Lung (tissue), 12 donors: ENCODE measurements around the gene TP53I3. TPM values are rescaled to one million over a fixed set of nuclear protein-coding genes. Genes with fewer than 3 reads are reported as not detected.
A peak's percentile ranks its signal among the peaks of the same experiment; 100 is the strongest.

ENCODE experiments used
- ATAC-seq: fragments of 200-7000 bp; cut with Tn5 transposase; one replicate; pipeline ENCODE4 v1.9.1; 2020; ENCODE audit warnings: moderate number of reproducible peaks; ENCODE audit not compliant: insufficient read depth, low FRiP score
- DNase-seq, 3 donors: peaks; one replicate each; pipeline ENCODE4 v3.0.0-alpha.2; 2013 to 2017
- H3K27ac ChIP-seq, 2 donors: one replicate each; pipeline ENCODE4 v1.5.1; 2013; ENCODE audit warnings: mild to moderate bottlenecking in 2 of 2, moderate library complexity in 2 of 2, control low read depth in 1 of 2, inconsistent platforms in 1 of 2, low read depth in 1 of 2, low read length in 1 of 2
- H3K27me3 ChIP-seq, 3 donors: one replicate each; pipeline ENCODE4 v1.5.1; 2013; ENCODE audit warnings: low read length in 2 of 3; ENCODE audit not compliant: control insufficient read depth in 3 of 3, insufficient read depth in 3 of 3
- H3K36me3 ChIP-seq, 4 donors: one replicate each; pipeline ENCODE4 v1.5.1; 2013; ENCODE audit warnings: low read length in 4 of 4, mild to moderate bottlenecking in 1 of 4, moderate library complexity in 1 of 4; ENCODE audit not compliant: control insufficient read depth in 4 of 4, insufficient read depth in 4 of 4
- H3K4me1 ChIP-seq, 5 donors: one replicate each; pipeline ENCODE4 v1.5.1; 2013; ENCODE audit warnings: low read length in 5 of 5, mild to moderate bottlenecking in 2 of 5, moderate library complexity in 1 of 5; ENCODE audit not compliant: control insufficient read depth in 5 of 5, insufficient read depth in 5 of 5
- H3K4me3 ChIP-seq: one replicate; pipeline ENCODE4 v1.5.1; 2013; ENCODE audit warnings: mild to moderate bottlenecking, control low read depth, moderate library complexity
- H3K9ac ChIP-seq, 2 donors: one replicate each; pipeline ENCODE4 v1.5.1; 2013; ENCODE audit warnings: low read length in 2 of 2, control low read depth in 1 of 2; ENCODE audit not compliant: insufficient read depth in 1 of 2
- H3K9me3 ChIP-seq, 4 donors: one replicate each; pipeline ENCODE4 v1.5.1; 2013; ENCODE audit warnings: low read length in 3 of 4, mild to moderate bottlenecking in 1 of 4, moderate library complexity in 1 of 4; ENCODE audit not compliant: control insufficient read depth in 4 of 4, insufficient read depth in 3 of 4
- CTCF ChIP-seq: IDR thresholded peaks from 2 replicates; pipeline ENCODE4 v1.5.1; 2012; ENCODE audit warnings: mild to moderate bottlenecking; ENCODE audit errors: control extremely low read depth, extremely low read depth
- WGBS, 2 donors: extraction: QIAGEN DNeasy Blood & Tissue Kit; methylation state at CpG; one replicate each; pipeline ENCODE4 v1.1.7; 2013; 5-methylcytosine and 5-hydroxymethylcytosine counted together
- polyA plus RNA-seq, 2 donors: library from polyadenylated mRNA; stranded (reverse); fragments of 200-250 nt; gene quantifications; one replicate each; pipeline ENCODE4 v1.2.1, GENCODE V29; 2013
- total RNA-seq, 2 donors: library from RNA; depleted of rRNA in 1 of 2; stranded (reverse); fragments of >200 nt in 1 of 2; gene quantifications; one replicate each; pipeline ENCODE4 v1.2.1, GENCODE V29; 2014 to 2021
- donor health status: control.
- donor health status: control.
- donor health status: Bipolar disorder and iron deficiency.
- donor health status: healthy.
- donor health status: DM: yes; HTN: yes; CAD: no.

Gene TP53I3
- total and polyA plus RNA-seq, 4 donors = 35.7 to 63.8 (median 52.9) TPM

GRCh38 chr2:24121469-24121868 is 36.8 kb upstream of the TP53I3 start:
- no peak for ATAC-seq
- 73 to 82% methylated on average over 4 of the region's 4 CpGs for WGBS, 2 donors

GRCh38 chr2:24121066-24121465 is 36.4 kb upstream of the TP53I3 start:
- Histone ChIP-seq H3K9me3 (no peaks in the 10 kb centered on the region), H3K27me3 (no peaks in the 10 kb centered on the region), H3K36me3 (peaks cover 0 to 4% (median 0%) of the 10 kb centered on the region in 4 donors), H3K4me1 (peaks cover 0 to 43% (median 3%) of the 10 kb centered on the region in 5 donors), H3K4me3 (no peak overlapping the region), H3K9ac (no peak overlapping the region), H3K27ac (no peak overlapping the region)
- no peak for TF ChIP-seq CTCF
- DNase-seq = peak in 2 of 3 donors; percentile 33 to 48
- 84 to 88% methylated on average over 5 of the region's 5 CpGs for WGBS, 2 donors
- no peak for ATAC-seq

More at GRCh38 chr2:24121469-24121868, 36.8 kb upstream of the TP53I3 start:
- Histone ChIP-seq H3K27me3 (no peaks in the 10 kb centered on the region), H3K4me3 (no peak overlapping the region), H3K9ac (no peak overlapping the region), H3K4me1 (peaks cover 0 to 43% (median 6%) of the 10 kb centered on the region in 5 donors), H3K9me3 (no peaks in the 10 kb centered on the region), H3K27ac (no peak overlapping the region), H3K36me3 (peaks cover 0 to 4% (median 0%) of the 10 kb centered on the region in 4 donors)
- peak in 2 of 3 donors; percentile 65 to 71 for DNase-seq
- no peak for TF ChIP-seq CTCF

- DNase-seq (no peak), ATAC-seq (no peak)
- Histone ChIP-seq H3K4me1 (peaks cover 0 to 22% (median 0%) of the 10 kb centered on the region in 5 donors), H3K27ac (no peak overlapping the region), H3K9ac (no peak overlapping the region), H3K9me3 (no peaks in the 10 kb centered on the region), H3K4me3 (no peak overlapping the region), H3K27me3 (no peaks in the 10 kb centered on the region), H3K36me3 (peaks cover 0 to 8% (median 5%) of the 10 kb centered on the region in 4 donors)
- TF ChIP-seq CTCF = no peak
- 84 to 97% methylated on average over 1 of the region's 1 CpG for WGBS, 2 donors
These were observed 33.3 kb upstream of the TP53I3 start for GRCh38 chr2:24117902-24118301.

- Histone ChIP-seq H3K9me3 (no peaks in the 10 kb centered on the region), H3K27ac (no peak overlapping the region), H3K27me3 (no peaks in the 10 kb centered on the region), H3K9ac (no peak overlapping the region), H3K4me1 (no peaks in the 10 kb centered on the region), H3K36me3 (peaks cover 0 to 8% (median 5%) of the 10 kb centered on the region in 4 donors), H3K4me3 (no peak overlapping the region)
- no peak for TF ChIP-seq CTCF
- no peak for DNase-seq
- ATAC-seq = no peak
- 44 to 47% methylated on average over 2 of the region's 2 CpGs for WGBS, 2 donors
These were observed 30.4 kb upstream of the TP53I3 start for GRCh38 chr2:24115057-24115456.
